ENCODE data around the gene SETBP1. TPM values are rescaled to one million over a fixed set of nuclear protein-coding genes. Genes with fewer than 3 reads are reported as not detected.
A peak's percentile ranks its signal among the peaks of the same experiment; 100 is the strongest.

Gene SETBP1
- total RNA-seq, 4 donors from 2014 or later: 16.2 to 33.6 (median 24.4) TPM

DNA sequence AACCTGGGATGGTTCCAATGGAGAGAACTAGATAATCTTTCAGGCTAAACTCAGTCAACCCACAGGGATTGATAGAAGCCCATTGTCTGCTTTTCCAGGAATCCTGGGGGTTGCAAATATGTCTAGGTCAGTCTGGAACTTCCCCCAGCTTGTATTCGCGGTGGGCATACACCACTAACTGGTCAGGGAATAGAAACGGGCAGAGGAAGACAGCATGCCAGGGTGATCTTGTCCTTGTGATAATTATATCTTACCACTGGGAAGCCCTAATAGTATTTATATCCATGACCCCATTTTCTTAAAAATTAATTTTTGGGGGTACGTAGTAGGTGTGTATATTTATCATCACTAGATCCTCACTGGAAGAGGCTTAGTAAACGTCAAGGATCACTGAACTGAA is 101.9 kb downstream of the SETBP1 start:
- intact Hi-C loops (cut with DNase I; ENCODE audit: low total_unique reads) (no loop called here), in situ Hi-C loops (cut with MboI; ENCODE audit: low pct_ligation_motif_present in 1 of 4, low pct_unique_long_range_greater_than_20kb in 1 of 4, low sequenced_read_pairs in 3 of 4) (no loop called here)
- H3K9me3 ChIP-seq: no peaks in the 10 kb centered on the region
- H3K27ac ChIP-seq: peak overlapping the region; percentile 17 to 53 (median 42)
- H3K4me1 ChIP-seq: peaks cover 11 to 45% (median 20%) of the 10 kb centered on the region in 4 donors
- no peak overlapping the region for H3K4me3 ChIP-seq
- DNase-seq: no peak
- 94 to 98% methylated on average over 5 of the region's 5 CpGs for WGBS, 2 donors (ENCODE audit: low coverage in 1 of 2)
- no peaks in the 10 kb centered on the region for H3K36me3 ChIP-seq
- no peak for TF ChIP-seq EP300 (IDR thresholded peaks at IDR 0.05; ENCODE audit: low read depth)
- no peak for TF ChIP-seq POLR2AphosphoS5 (IDR thresholded peaks at IDR 0.05)
- no peak for TF ChIP-seq POLR2A (IDR thresholded peaks at IDR 0.05)
- TF ChIP-seq, protein P1, sequence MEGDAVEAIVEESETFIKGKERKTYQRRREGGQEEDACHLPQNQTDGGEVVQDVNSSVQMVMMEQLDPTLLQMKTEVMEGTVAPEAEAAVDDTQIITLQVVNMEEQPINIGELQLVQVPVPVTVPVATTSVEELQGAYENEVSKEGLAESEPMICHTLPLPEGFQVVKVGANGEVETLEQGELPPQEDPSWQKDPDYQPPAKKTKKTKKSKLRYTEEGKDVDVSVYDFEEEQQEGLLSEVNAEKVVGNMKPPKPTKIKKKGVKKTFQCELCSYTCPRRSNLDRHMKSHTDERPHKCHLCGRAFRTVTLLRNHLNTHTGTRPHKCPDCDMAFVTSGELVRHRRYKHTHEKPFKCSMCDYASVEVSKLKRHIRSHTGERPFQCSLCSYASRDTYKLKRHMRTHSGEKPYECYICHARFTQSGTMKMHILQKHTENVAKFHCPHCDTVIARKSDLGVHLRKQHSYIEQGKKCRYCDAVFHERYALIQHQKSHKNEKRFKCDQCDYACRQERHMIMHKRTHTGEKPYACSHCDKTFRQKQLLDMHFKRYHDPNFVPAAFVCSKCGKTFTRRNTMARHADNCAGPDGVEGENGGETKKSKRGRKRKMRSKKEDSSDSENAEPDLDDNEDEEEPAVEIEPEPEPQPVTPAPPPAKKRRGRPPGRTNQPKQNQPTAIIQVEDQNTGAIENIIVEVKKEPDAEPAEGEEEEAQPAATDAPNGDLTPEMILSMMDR (IDR thresholded peaks at IDR 0.05): no peak
- no peaks in the 10 kb centered on the region for H3K27me3 ChIP-seq

DNA sequence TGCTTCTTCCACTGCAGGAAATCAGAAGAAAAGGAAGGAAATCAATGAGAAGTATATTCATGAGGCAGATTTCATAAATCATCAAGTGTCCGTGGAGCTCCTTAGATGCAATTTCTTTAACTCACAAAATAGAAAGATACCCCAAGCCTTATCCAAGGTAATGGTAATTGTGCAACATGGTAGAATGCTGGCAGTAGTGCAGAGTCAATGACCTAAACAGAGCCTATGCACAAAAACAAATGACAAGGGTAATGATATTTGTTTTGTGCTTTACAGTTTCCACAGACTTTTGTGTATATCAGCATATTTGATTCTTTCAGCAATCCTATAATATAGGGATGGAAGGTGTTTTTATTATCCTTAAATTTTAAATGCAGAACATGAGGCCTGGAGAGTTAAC is 102.7 kb downstream of the SETBP1 start:
- H3K9me3 ChIP-seq: no peaks in the 10 kb centered on the region
- no peak overlapping the region for H3K4me3 ChIP-seq
- no peaks in the 10 kb centered on the region for H3K36me3 ChIP-seq
- TF ChIP-seq POLR2A (IDR thresholded peaks at IDR 0.05) (no peak), POLR2AphosphoS5 (IDR thresholded peaks at IDR 0.05) (no peak), EP300 (IDR thresholded peaks at IDR 0.05; ENCODE audit: low read depth) (no peak)
- TF ChIP-seq, protein P1 (IDR thresholded peaks at IDR 0.05): no peak
- 92 to 100% methylated on average over 1 of the region's 1 CpG for WGBS, 2 donors (ENCODE audit: low coverage in 1 of 2)
- H3K27ac ChIP-seq: no peak overlapping the region
- peaks cover 11 to 41% (median 18%) of the 10 kb centered on the region in 4 donors for H3K4me1 ChIP-seq
- no peak for DNase-seq
- intact Hi-C loops (cut with DNase I; ENCODE audit: low total_unique reads) (no loop called here), in situ Hi-C loops (cut with MboI; ENCODE audit: low pct_ligation_motif_present in 1 of 4, low pct_unique_long_range_greater_than_20kb in 1 of 4, low sequenced_read_pairs in 3 of 4) (no loop called here)
- H3K27me3 ChIP-seq: no peaks in the 10 kb centered on the region

GRCh38 chr18:44786257-44786656 is 105.6 kb downstream of the SETBP1 start:
- Histone ChIP-seq H3K27ac (peak overlapping the region; percentile 10 to 54 (median 20)), H3K9me3 (no peaks in the 10 kb centered on the region), H3K27me3 (no peaks in the 10 kb centered on the region), H3K36me3 (no peaks in the 10 kb centered on the region), H3K4me3 (no peak overlapping the region), H3K4me1 (peaks cover 14 to 53% (median 26%) of the 10 kb centered on the region in 4 donors)
- no peak for DNase-seq
- intact Hi-C loops (cut with DNase I; ENCODE audit: low total_unique reads): no loop called here
- TF ChIP-seq, protein P1 (IDR thresholded peaks at IDR 0.05): no peak
- in situ Hi-C loops (cut with MboI; ENCODE audit: low pct_ligation_motif_present in 1 of 4, low pct_unique_long_range_greater_than_20kb in 1 of 4, low sequenced_read_pairs in 3 of 4): no loop called here

GRCh38 chr18:44786688-44787087 is 106.0 kb downstream of the SETBP1 start:
- H3K4me3 ChIP-seq: no peak overlapping the region
- intact Hi-C loops (cut with DNase I; ENCODE audit: low total_unique reads): no loop called here
- DNase-seq: no peak
- H3K36me3 ChIP-seq: no peaks in the 10 kb centered on the region
- peaks cover 11 to 51% (median 27%) of the 10 kb centered on the region in 4 donors for H3K4me1 ChIP-seq
- no peak for TF ChIP-seq EP300 (IDR thresholded peaks at IDR 0.05; ENCODE audit: low read depth)
- no peak for TF ChIP-seq POLR2A (IDR thresholded peaks at IDR 0.05)
- TF ChIP-seq, protein P1 (IDR thresholded peaks at IDR 0.05): no peak
- no peak for TF ChIP-seq POLR2AphosphoS5 (IDR thresholded peaks at IDR 0.05)
- in situ Hi-C loops (cut with MboI; ENCODE audit: low pct_ligation_motif_present in 1 of 4, low pct_unique_long_range_greater_than_20kb in 1 of 4, low sequenced_read_pairs in 3 of 4): no loop called here
- 54 to 76% methylated on average over 2 to 6 of the region's 6 CpGs for WGBS, 2 donors (ENCODE audit: low coverage in 1 of 2)
- H3K27me3 ChIP-seq: no peaks in the 10 kb centered on the region
- no peaks in the 10 kb centered on the region for H3K9me3 ChIP-seq
- H3K27ac ChIP-seq: peak overlapping the region; percentile 10 to 54 (median 20)
